NCI-H1092 treated with DMSO at 0.1 percent for 48 hours (cell line): Measurements from ENCODE around the gene GDPD5.

Source experiments
- DNase-seq: peaks from one replicate; lab custom pipeline; 2025; lab: John Stamatoyannopoulos, UW

The GDPD5 gene

GRCh38 chr11:75442161-75442885 is 83.4 kb downstream of the GDPD5 start:
- no peak for DNase-seq

GRCh38 chr11:75441804-75442132 is 84.0 kb downstream of the GDPD5 start:
- no peak for DNase-seq

- no peak for DNase-seq
Measured at GRCh38 chr11:75440960-75441803, 84.6 kb downstream of the GDPD5 start.

GRCh38 chr11:75439495-75440120 is 86.1 kb downstream of the GDPD5 start:
- no peak for DNase-seq

GRCh38 chr11:75439026-75439425 is 86.7 kb downstream of the GDPD5 start:
- no peak for DNase-seq

GRCh38 chr11:75437966-75438659 is 87.6 kb downstream of the GDPD5 start:
- no peak for DNase-seq

GRCh38 chr11:75436806-75437205 is 88.9 kb downstream of the GDPD5 start:
- no peak for DNase-seq

- DNase-seq: no peak
Measured at GRCh38 chr11:75435571-75435925, 90.2 kb downstream of the GDPD5 start.

GRCh38 chr11:75434886-75435570 is 90.7 kb downstream of the GDPD5 start:
- DNase-seq: no peak

- no peak for DNase-seq
Measured at GRCh38 chr11:75434051-75434450, 91.7 kb downstream of the GDPD5 start.

GRCh38 chr11:75433443-75433842 is 92.3 kb downstream of the GDPD5 start:
- no peak for DNase-seq

GRCh38 chr11:75432911-75433321 is 92.8 kb downstream of the GDPD5 start, which contains the start of gene KLHL35:
TSS of gene KLHL35 (minus strand) at chr11:75433203. CDS start at chr11:75430629, 2,574 bp downstream.
- no peak for DNase-seq

GRCh38 chr11:75431533-75432525 is 93.9 kb downstream of the GDPD5 start:
- DNase-seq: no peak

GRCh38 chr11:75430714-75431532 is 94.8 kb downstream of the GDPD5 start:
- no peak for DNase-seq

GRCh38 chr11:75429902-75430713 is 95.6 kb downstream of the GDPD5 start:
- DNase-seq: peak; percentile 73

- DNase-seq: no peak
Measured at GRCh38 chr11:75429641-75429901, 96.2 kb downstream of the GDPD5 start.

- DNase-seq: no peak
Measured at GRCh38 chr11:75428989-75429640, 96.6 kb downstream of the GDPD5 start.

- DNase-seq: no peak
Measured at GRCh38 chr11:75428281-75428724, 97.4 kb downstream of the GDPD5 start.
